ENCODE results near the gene TMEM179. TPM values are rescaled to one million over a fixed set of nuclear protein-coding genes. Genes with fewer than 3 reads are reported as not detected.

Gene TMEM179
- total RNA-seq, 2 donors from 2014 or later: 8.2 to 15.7 TPM

- Mint-ChIP-seq H3K36me3 (ENCODE audit: low read depth) (peaks cover 3% of the 10 kb centered on the region), H3K4me3 (no peak overlapping the region)
These were observed 28.9 kb upstream of the TMEM179 start for GRCh38 chr14:104633276-104634137.

DNA sequence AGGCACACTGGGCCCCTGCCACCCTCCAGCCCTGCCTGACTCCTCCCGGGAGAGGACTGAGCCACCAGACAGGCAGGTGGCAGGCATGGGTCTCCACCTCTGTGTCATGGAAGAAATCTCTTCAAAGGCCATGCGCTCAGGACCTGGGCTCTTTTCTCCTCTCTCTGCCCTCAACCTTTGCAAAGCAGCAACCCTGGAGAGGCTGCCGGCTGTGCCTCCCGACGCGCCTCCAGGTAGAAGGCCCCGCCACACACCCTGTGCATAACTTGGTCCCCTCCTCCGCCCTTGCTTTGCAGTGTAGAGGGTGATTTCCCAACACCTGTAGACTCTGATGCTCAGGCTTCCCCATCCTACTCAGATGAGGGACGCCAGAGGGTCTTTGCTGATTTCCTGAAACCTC lies 28.2 kb upstream of the TMEM179 start:
- Histone ChIP-seq H3K9ac (ENCODE audit: extremely low read depth, low read length, poor library complexity, severe bottlenecking) (no peak overlapping the region), H3K36me3 (ENCODE audit: control insufficient read depth, insufficient read depth, low read length) (no peaks in the 10 kb centered on the region), H3K27ac (ENCODE audit: low read depth, low read length) (no peak overlapping the region), H3K4me3 (ENCODE audit: low read length) (no peak overlapping the region), H3K27me3 (ENCODE audit: control insufficient read depth, insufficient read depth, low read length, poor library complexity, severe bottlenecking) (no peaks in the 10 kb centered on the region), H3K4me1 (ENCODE audit: control insufficient read depth, insufficient read depth, low read length) (peaks cover 4% of the 10 kb centered on the region), H3K9me3 (ENCODE audit: control insufficient read depth, low read length) (peaks cover 15% of the 10 kb centered on the region)
- WGBS, 2 experiments (ENCODE audit: insufficient coverage in 1 of 2, insufficient read length in 1 of 2): 82 to 93% methylated on average over 9 of the region's 9 CpGs
- no peak overlapping the region for H3K4me3 Mint-ChIP-seq
- H3K27me3 Mint-ChIP-seq (ENCODE audit: insufficient read depth): no peaks in the 10 kb centered on the region
- H3K27ac Mint-ChIP-seq: no peak overlapping the region
- TF ChIP-seq CTCF (conservative IDR thresholded peaks at IDR 0.05): no peak
- H3K4me1 Mint-ChIP-seq: peaks cover 4% of the 10 kb centered on the region
- peaks cover 15% of the 10 kb centered on the region for H3K9me3 Mint-ChIP-seq
- H3K36me3 Mint-ChIP-seq (ENCODE audit: low read depth): peaks cover 3% of the 10 kb centered on the region
- DNase-seq: no peak

More at GRCh38 chr14:104633276-104634137, 28.9 kb upstream of the TMEM179 start:
- Histone ChIP-seq H3K4me1 (ENCODE audit: control insufficient read depth, insufficient read depth, low read length) (peaks cover 7% of the 10 kb centered on the region), H3K27ac (ENCODE audit: low read depth, low read length) (peak overlapping the region; percentile 38), H3K4me3 (ENCODE audit: low read length) (no peak overlapping the region), H3K36me3 (ENCODE audit: control insufficient read depth, insufficient read depth, low read length) (no peaks in the 10 kb centered on the region), H3K9me3 (ENCODE audit: control insufficient read depth, low read length) (peaks cover 11% of the 10 kb centered on the region), H3K27me3 (ENCODE audit: control insufficient read depth, insufficient read depth, low read length, poor library complexity, severe bottlenecking) (no peaks in the 10 kb centered on the region), H3K9ac (ENCODE audit: extremely low read depth, low read length, poor library complexity, severe bottlenecking) (no peak overlapping the region)
- Mint-ChIP-seq H3K4me1 (peaks cover 11% of the 10 kb centered on the region), H3K27me3 (ENCODE audit: insufficient read depth) (no peaks in the 10 kb centered on the region), H3K27ac (no peak overlapping the region), H3K9me3 (peaks cover 9% of the 10 kb centered on the region)
- DNase-seq: no peak
- no peak for TF ChIP-seq CTCF (conservative IDR thresholded peaks at IDR 0.05)
- WGBS, 2 experiments (ENCODE audit: insufficient coverage in 1 of 2, insufficient read length in 1 of 2): 92 to 94% methylated on average over 17 to 24 of the region's 24 CpGs

DNA sequence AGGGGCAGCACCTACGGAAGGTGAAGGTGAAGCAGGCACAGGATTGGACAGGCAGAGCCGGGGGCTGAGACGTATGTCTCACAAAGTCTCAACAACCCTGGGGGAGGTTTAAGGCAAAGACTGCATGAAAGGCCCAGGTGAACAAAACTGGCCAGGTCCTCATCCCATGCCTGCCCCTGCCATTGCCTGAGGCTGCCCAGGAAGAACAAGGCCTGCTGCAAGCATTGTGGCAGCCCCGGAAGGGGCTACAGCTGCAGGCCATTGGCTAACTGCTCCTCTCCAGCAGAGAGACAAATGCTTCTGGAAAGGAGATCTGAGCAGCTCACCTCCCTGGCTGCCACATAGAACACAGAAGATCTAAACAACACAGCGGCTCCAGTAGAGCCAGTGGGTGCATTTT lies 20.4 kb upstream of the TMEM179 start:
- TF ChIP-seq CTCF (conservative IDR thresholded peaks at IDR 0.05): no peak
- Mint-ChIP-seq H3K27ac (no peak overlapping the region), H3K9me3 (peaks cover 27% of the 10 kb centered on the region), H3K36me3 (ENCODE audit: low read depth) (peaks cover 3% of the 10 kb centered on the region), H3K4me1 (no peaks in the 10 kb centered on the region), H3K4me3 (no peak overlapping the region), H3K27me3 (ENCODE audit: insufficient read depth) (peaks cover 3% of the 10 kb centered on the region)
- Histone ChIP-seq H3K36me3 (ENCODE audit: control insufficient read depth, insufficient read depth, low read length) (no peaks in the 10 kb centered on the region), H3K9ac (ENCODE audit: extremely low read depth, low read length, poor library complexity, severe bottlenecking) (no peak overlapping the region), H3K27me3 (ENCODE audit: control insufficient read depth, insufficient read depth, low read length, poor library complexity, severe bottlenecking) (no peaks in the 10 kb centered on the region), H3K4me3 (ENCODE audit: low read length) (no peak overlapping the region), H3K9me3 (ENCODE audit: control insufficient read depth, low read length) (peaks cover 21% of the 10 kb centered on the region), H3K4me1 (ENCODE audit: control insufficient read depth, insufficient read depth, low read length) (no peaks in the 10 kb centered on the region), H3K27ac (ENCODE audit: low read depth, low read length) (no peak overlapping the region)
- peak; percentile 43 for DNase-seq
- 68 to 73% methylated on average over 3 to 5 of the region's 5 CpGs for WGBS, 2 experiments (ENCODE audit: insufficient coverage in 1 of 2, insufficient read length in 1 of 2)
